SJCRH30 (cell line): ENCODE measurements around the gene NUP93. TPM values are rescaled to one million over a fixed set of nuclear protein-coding genes. Genes with fewer than 3 reads are reported as not detected.

ENCODE experiments used
- DNase-seq, 2 experiments: peaks; one replicate each; pipeline ENCODE4 v3.0.0-alpha.2; 2015 to 2020
- H3K27ac ChIP-seq: fragments of 250-450 bp; sonication (Bioruptor Pico); 2 replicates; pipeline ENCODE4 v1.5.1; 2020; ENCODE audit warnings: mild to moderate bottlenecking, moderate library complexity
- H3K27me3 ChIP-seq: fragments of 250-450 bp; sonication (Bioruptor Pico); 2 replicates; pipeline ENCODE4 v1.5.1; 2020; ENCODE audit warnings: mild to moderate bottlenecking, moderate library complexity
- H3K36me3 ChIP-seq: fragments of 250-450 bp; sonication (Bioruptor Pico); 2 replicates; pipeline ENCODE4 v1.5.1; 2020; ENCODE audit warnings: mild to moderate bottlenecking, moderate library complexity
- H3K4me1 ChIP-seq: fragments of 250-450 bp; sonication (Bioruptor Pico); 2 replicates; pipeline ENCODE4 v1.5.1; 2020; ENCODE audit warnings: mild to moderate bottlenecking, moderate library complexity
- H3K4me3 ChIP-seq: fragments of 250-450 bp; sonication (Bioruptor Pico); 2 replicates; pipeline ENCODE4 v1.5.1; 2020; ENCODE audit warnings: mild to moderate bottlenecking, moderate library complexity
- H3K9me3 ChIP-seq: fragments of 250-450 bp; sonication (Bioruptor Pico); replicated peaks from 2 replicates; pipeline ENCODE4 v1.5.1; 2020; ENCODE audit warnings: mild to moderate bottlenecking, moderate library complexity
- total RNA-seq: library from RNA; depleted of rRNA; stranded (reverse); fragments of >200 nt; shearing (Covaris generic); gene quantifications from 2 replicates; pipeline ENCODE4 v1.2.3, GENCODE V29; 2014

The NUP93 gene
- total RNA-seq, 1 experiment from 2014 or later = 201 TPM

GRCh38 chr16:56841233-56841632 is 111.3 kb downstream of the NUP93 start:
- Histone ChIP-seq H3K4me3 (no peak overlapping the region), H3K27me3 (no peaks in the 10 kb centered on the region), H3K4me1 (no peaks in the 10 kb centered on the region), H3K9me3 (no peaks in the 10 kb centered on the region), H3K27ac (no peak overlapping the region), H3K36me3 (peaks cover 78% of the 10 kb centered on the region)
- no peak for DNase-seq

GRCh38 chr16:56841659-56842058 is 111.7 kb downstream of the NUP93 start:
- Histone ChIP-seq H3K27me3 (no peaks in the 10 kb centered on the region), H3K36me3 (peaks cover 74% of the 10 kb centered on the region), H3K4me3 (no peak overlapping the region), H3K4me1 (no peaks in the 10 kb centered on the region), H3K9me3 (no peaks in the 10 kb centered on the region), H3K27ac (no peak overlapping the region)
- no peak for DNase-seq

GRCh38 chr16:56842133-56842532 is 112.2 kb downstream of the NUP93 start:
- Histone ChIP-seq H3K27me3 (no peaks in the 10 kb centered on the region), H3K36me3 (peaks cover 69% of the 10 kb centered on the region), H3K27ac (no peak overlapping the region), H3K4me1 (no peaks in the 10 kb centered on the region), H3K9me3 (no peaks in the 10 kb centered on the region), H3K4me3 (no peak overlapping the region)
- no peak for DNase-seq

- no peak overlapping the region for H3K27ac ChIP-seq
- H3K27me3 ChIP-seq = no peaks in the 10 kb centered on the region
- H3K4me3 ChIP-seq = no peak overlapping the region
- DNase-seq = no peak
- H3K9me3 ChIP-seq = no peaks in the 10 kb centered on the region
- peaks cover 12% of the 10 kb centered on the region for H3K4me1 ChIP-seq
- H3K36me3 ChIP-seq = peaks cover 55% of the 10 kb centered on the region
Measured at GRCh38 chr16:56844056-56844455, 114.1 kb downstream of the NUP93 start.

- no peak for DNase-seq
- no peak overlapping the region for H3K27ac ChIP-seq
- H3K4me1 ChIP-seq = peaks cover 36% of the 10 kb centered on the region
- peaks cover 28% of the 10 kb centered on the region for H3K36me3 ChIP-seq
- H3K27me3 ChIP-seq = no peaks in the 10 kb centered on the region
- no peak overlapping the region for H3K4me3 ChIP-seq
- H3K9me3 ChIP-seq = no peaks in the 10 kb centered on the region
Measured at GRCh38 chr16:56847173-56847910, 117.4 kb downstream of the NUP93 start.

- Histone ChIP-seq H3K27ac (peak overlapping the region; percentile 3; the same call in 1 of the 2 replicates), H3K9me3 (no peaks in the 10 kb centered on the region), H3K4me3 (no peak overlapping the region), H3K36me3 (peaks cover 23% of the 10 kb centered on the region), H3K4me1 (peaks cover 36% of the 10 kb centered on the region), H3K27me3 (no peaks in the 10 kb centered on the region)
- no peak for DNase-seq
Measured at GRCh38 chr16:56848029-56848936, 118.4 kb downstream of the NUP93 start.

GRCh38 chr16:56848955-56849689 is 119.2 kb downstream of the NUP93 start:
- peak in 1 of 2 experiments; percentile 59 for DNase-seq
- Histone ChIP-seq H3K4me1 (peaks cover 36% of the 10 kb centered on the region), H3K27ac (peak overlapping the region; percentile 3; the same call in 1 of the 2 replicates), H3K27me3 (no peaks in the 10 kb centered on the region), H3K36me3 (peaks cover 15% of the 10 kb centered on the region), H3K9me3 (no peaks in the 10 kb centered on the region), H3K4me3 (no peak overlapping the region)

- Histone ChIP-seq H3K4me3 (no peak overlapping the region), H3K27ac (peak overlapping the region; percentile 3; the same call in 1 of the 2 replicates), H3K9me3 (no peaks in the 10 kb centered on the region), H3K36me3 (peaks cover 7% of the 10 kb centered on the region), H3K27me3 (no peaks in the 10 kb centered on the region), H3K4me1 (peaks cover 36% of the 10 kb centered on the region)
- no peak for DNase-seq
Measured at GRCh38 chr16:56849690-56850680, 120.1 kb downstream of the NUP93 start.

- Histone ChIP-seq H3K4me3 (no peak overlapping the region), H3K36me3 (no peaks in the 10 kb centered on the region; the same call in 1 of the 2 replicates), H3K27ac (no peak overlapping the region), H3K27me3 (no peaks in the 10 kb centered on the region), H3K9me3 (no peaks in the 10 kb centered on the region), H3K4me1 (peaks cover 36% of the 10 kb centered on the region)
- DNase-seq = peak in 1 of 2 experiments; percentile 43
Measured at GRCh38 chr16:56851671-56852400, 121.9 kb downstream of the NUP93 start.

GRCh38 chr16:56852401-56852730 is 122.4 kb downstream of the NUP93 start:
- Histone ChIP-seq H3K9me3 (no peaks in the 10 kb centered on the region), H3K36me3 (no peaks in the 10 kb centered on the region; the same call in 1 of the 2 replicates), H3K27me3 (no peaks in the 10 kb centered on the region), H3K4me3 (no peak overlapping the region), H3K4me1 (peaks cover 36% of the 10 kb centered on the region), H3K27ac (no peak overlapping the region)
- DNase-seq = no peak

GRCh38 chr16:56852968-56853367 is 123.0 kb downstream of the NUP93 start:
- Histone ChIP-seq H3K36me3 (no peaks in the 10 kb centered on the region; the same call in 1 of the 2 replicates), H3K4me3 (no peak overlapping the region), H3K9me3 (no peaks in the 10 kb centered on the region), H3K27ac (no peak overlapping the region), H3K4me1 (peaks cover 35% of the 10 kb centered on the region), H3K27me3 (no peaks in the 10 kb centered on the region)
- DNase-seq = no peak

GRCh38 chr16:56855201-56855600 is 125.3 kb downstream of the NUP93 start:
- Histone ChIP-seq H3K4me1 (peaks cover 25% of the 10 kb centered on the region), H3K9me3 (no peaks in the 10 kb centered on the region), H3K4me3 (no peak overlapping the region), H3K27ac (no peak overlapping the region), H3K36me3 (no peaks in the 10 kb centered on the region), H3K27me3 (no peaks in the 10 kb centered on the region)
- DNase-seq = no peak

GRCh38 chr16:56855946-56856345 is 126.0 kb downstream of the NUP93 start:
- Histone ChIP-seq H3K4me3 (no peak overlapping the region), H3K27me3 (no peaks in the 10 kb centered on the region), H3K36me3 (no peaks in the 10 kb centered on the region), H3K27ac (no peak overlapping the region), H3K9me3 (no peaks in the 10 kb centered on the region), H3K4me1 (peaks cover 28% of the 10 kb centered on the region)
- no peak for DNase-seq
